GM12892 (cell line): Measurements from ENCODE around the gene DNAJB11.

Experiments used
- DNase-seq: peaks from one replicate; pipeline ENCODE4 v3.0.0; 2011; ENCODE audit not compliant: insufficient read length
- FAIRE-seq: peaks from 2 replicates; lab custom pipeline; 2011; peaks lifted over from hg19 to GRCh38; lab: Jason Lieb, UNC
- POLR2A ChIP-seq: IDR thresholded peaks from 2 replicates; pipeline ENCODE4 v1.6.1; 2011; ENCODE audit warnings: low read depth, low read length, control low read depth
- POLR2AphosphoS5 ChIP-seq: IDR thresholded peaks from 2 replicates; pipeline ENCODE4 v1.6.1; 2011; ENCODE audit warnings: low read depth, low read length, control low read depth
- TAF1 ChIP-seq: IDR thresholded peaks from 2 replicates; pipeline ENCODE4 v1.6.1; 2011; ENCODE audit warnings: low read depth, mild to moderate bottlenecking, control low read depth, low read length, borderline replicate concordance

DNAJB11 gene

GRCh38 chr3:186534113-186534669 is 36.3 kb upstream of the DNAJB11 start:
- TF ChIP-seq POLR2AphosphoS5 (no peak), POLR2A (no peak), TAF1 (no peak)
- FAIRE-seq (peak; percentile 94), DNase-seq (no peak)

GRCh38 chr3:186536883-186537844 is 33.4 kb upstream of the DNAJB11 start:
- no peak for DNase-seq
- peak; percentile 5 for FAIRE-seq

DNA sequence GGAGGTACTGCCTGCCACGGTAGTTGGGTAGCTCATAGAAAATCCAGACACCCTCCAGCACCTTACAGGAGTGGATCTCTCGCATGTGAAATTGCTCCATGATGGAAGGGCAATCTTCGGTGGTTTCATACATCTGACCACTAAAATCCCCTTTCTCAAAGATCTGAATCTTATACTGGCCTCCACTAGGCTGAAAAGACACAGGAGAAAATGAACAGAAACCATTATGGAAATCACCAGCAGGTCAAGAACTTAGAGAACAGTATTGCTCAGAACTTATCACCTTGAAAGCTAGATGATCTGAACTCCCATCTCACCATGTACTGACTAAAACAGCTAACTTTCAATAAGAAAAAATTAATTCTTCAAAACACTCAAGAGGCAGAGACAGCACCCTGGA is 31.7 kb upstream of the DNAJB11 start:
- DNase-seq: no peak
- no peak for TF ChIP-seq POLR2A
- TF ChIP-seq POLR2AphosphoS5: no peak
- no peak for TF ChIP-seq TAF1
- FAIRE-seq: no peak

More at GRCh38 chr3:186536883-186537844, 33.4 kb upstream of the DNAJB11 start:
- TF ChIP-seq POLR2A (no peak), TAF1 (no peak), POLR2AphosphoS5 (no peak)

DNA sequence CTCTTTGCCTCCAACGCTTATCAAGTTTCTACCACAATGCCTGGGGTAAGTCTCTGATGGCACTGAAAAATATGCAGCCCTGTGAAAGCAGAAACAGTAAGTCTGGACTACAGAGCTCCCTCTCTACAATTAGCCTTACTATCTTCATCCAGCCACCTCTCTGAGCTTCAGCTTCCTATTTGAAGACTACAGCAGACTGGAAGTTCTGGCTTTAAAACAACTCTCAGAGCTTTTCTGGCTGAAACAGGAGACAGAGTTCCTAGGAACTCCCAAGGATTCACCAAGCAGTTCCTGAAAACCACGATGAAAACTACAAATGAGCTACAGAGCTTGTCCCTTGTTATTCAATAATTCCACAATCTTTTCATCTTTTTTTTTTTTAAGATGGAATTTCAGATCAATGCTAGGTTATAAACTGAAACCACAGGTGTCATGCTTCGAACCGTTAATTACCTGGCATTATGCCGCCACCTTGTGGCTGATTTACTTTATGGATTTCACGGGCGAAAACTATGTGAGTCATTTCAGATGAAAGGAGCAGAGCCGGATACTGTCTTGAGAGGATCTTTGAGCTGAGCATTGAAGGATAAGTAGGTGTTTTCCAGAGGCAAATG is 30.2 kb upstream of the DNAJB11 start:
- peak; percentile 92 for FAIRE-seq
- TF ChIP-seq POLR2A (no peak), POLR2AphosphoS5 (no peak), TAF1 (no peak)
- DNase-seq: no peak

DNA sequence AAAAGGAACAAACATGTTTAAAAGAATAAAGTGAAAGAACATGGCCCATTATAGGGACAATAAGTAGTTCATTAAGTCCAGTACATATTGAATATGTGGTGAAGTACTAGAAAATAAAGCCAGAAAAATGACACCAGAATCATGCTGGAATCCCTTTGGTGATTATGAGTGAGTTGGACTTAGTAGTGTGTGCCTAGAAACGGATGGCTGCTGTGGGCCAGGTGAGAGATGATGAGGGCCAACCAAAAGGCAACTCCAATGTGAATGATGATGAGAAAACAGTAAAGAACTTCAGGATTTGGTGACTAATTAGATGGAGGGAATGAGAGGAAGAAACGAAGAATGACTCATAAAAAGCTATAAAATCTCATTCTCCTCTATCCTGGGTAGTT is 29.7 kb upstream of the DNAJB11 start:
- FAIRE-seq (no peak), DNase-seq (no peak)
- TF ChIP-seq POLR2AphosphoS5 (no peak), POLR2A (no peak), TAF1 (no peak)

DNA sequence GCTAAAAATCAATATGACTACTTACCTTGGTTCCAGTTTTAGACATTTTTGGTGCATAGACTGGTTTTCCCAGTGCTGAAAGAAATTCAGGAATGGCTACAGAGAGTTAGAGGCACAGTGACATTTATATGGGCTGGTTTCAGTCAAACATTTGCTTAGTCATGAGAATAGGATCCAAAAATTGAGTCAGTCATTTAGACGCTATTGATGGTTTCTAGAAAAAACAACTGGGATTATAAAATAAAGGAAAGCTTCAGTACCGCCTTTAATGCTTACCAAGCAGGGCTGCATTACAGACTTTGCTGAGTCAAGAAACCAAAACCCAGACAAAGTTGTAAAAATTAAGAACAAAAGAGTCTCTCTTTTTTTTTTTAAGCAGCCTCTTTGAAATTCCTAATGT is 26.2 kb upstream of the DNAJB11 start, which contains the start of gene CRYGS:
Gene CRYGS (minus strand): TSS at position 100 of the 400 bp plus-strand sequence. CDS start 54 bp downstream, at position 46.
- FAIRE-seq: no peak
- no peak for DNase-seq
- TF ChIP-seq POLR2A (no peak), TAF1 (no peak), POLR2AphosphoS5 (no peak)

GRCh38 chr3:186549497-186549896 is 21.0 kb upstream of the DNAJB11 start:
- FAIRE-seq: no peak
- DNase-seq: no peak
- TF ChIP-seq POLR2A (no peak), POLR2AphosphoS5 (no peak), TAF1 (no peak)

DNA sequence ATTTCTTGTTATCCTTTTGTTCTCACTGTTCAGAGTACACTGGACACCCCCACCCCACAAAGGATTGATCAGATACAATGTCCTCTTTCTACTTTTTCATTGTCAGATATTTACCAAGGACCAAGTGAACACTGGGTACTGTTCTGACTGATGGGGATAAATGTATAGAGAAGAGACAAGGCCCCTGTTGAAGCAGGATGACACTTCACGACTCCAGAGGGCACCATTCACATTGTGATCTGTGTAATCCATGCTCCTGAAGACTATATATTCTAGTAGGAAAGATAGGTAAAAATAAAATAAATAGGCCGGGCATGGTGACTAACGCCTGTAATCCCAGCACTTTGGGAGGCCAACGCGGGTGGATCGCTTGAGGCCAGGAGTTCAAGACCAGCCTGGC is 19.1 kb upstream of the DNAJB11 start:
- no peak for FAIRE-seq
- TF ChIP-seq POLR2AphosphoS5: no peak
- TF ChIP-seq POLR2A: no peak
- TF ChIP-seq TAF1: no peak
- DNase-seq: no peak

- DNase-seq (no peak), FAIRE-seq (no peak)
- TF ChIP-seq POLR2AphosphoS5: no peak
- no peak for TF ChIP-seq TAF1
- no peak for TF ChIP-seq POLR2A
These were observed 18.0 kb upstream of the DNAJB11 start for GRCh38 chr3:186552408-186553031.

DNA sequence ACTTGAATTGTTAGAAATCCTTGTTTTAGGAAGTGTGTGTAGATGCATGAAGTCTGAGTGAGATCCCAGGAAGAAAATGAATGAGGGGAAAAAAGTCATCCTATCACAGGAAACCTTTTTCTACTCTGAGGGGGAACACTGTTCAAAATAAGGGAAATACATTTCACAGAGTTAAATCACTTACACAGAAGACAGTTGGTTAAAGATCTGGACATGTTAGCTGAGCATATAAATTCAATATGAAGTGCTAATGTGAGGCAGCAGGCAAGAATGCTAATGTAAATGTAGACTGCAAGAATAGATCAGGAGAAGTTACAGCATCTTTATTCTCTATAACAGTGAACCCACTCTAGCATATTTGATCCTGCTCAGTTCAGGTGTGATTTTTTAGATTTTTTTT is 5.9 kb upstream of the DNAJB11 start:
- TF ChIP-seq POLR2AphosphoS5 (no peak), TAF1 (no peak), POLR2A (no peak)
- no peak for DNase-seq
- FAIRE-seq: no peak

GRCh38 chr3:186566772-186567071 is 3.8 kb upstream of the DNAJB11 start:
- TF ChIP-seq TAF1 (no peak), POLR2A (no peak), POLR2AphosphoS5 (no peak)
- DNase-seq (no peak), FAIRE-seq (no peak)
